NCI-H2227 (cell line): ENCODE measurements around the gene METTL16.
A peak's percentile ranks its signal among the peaks of the same experiment; 100 is the strongest.

Source experiments
- DNase-seq: peaks from one replicate; lab custom pipeline; 2025; ENCODE audit not compliant: unreplicated experiment; lab: John Stamatoyannopoulos, UW

METTL16 gene

DNA sequence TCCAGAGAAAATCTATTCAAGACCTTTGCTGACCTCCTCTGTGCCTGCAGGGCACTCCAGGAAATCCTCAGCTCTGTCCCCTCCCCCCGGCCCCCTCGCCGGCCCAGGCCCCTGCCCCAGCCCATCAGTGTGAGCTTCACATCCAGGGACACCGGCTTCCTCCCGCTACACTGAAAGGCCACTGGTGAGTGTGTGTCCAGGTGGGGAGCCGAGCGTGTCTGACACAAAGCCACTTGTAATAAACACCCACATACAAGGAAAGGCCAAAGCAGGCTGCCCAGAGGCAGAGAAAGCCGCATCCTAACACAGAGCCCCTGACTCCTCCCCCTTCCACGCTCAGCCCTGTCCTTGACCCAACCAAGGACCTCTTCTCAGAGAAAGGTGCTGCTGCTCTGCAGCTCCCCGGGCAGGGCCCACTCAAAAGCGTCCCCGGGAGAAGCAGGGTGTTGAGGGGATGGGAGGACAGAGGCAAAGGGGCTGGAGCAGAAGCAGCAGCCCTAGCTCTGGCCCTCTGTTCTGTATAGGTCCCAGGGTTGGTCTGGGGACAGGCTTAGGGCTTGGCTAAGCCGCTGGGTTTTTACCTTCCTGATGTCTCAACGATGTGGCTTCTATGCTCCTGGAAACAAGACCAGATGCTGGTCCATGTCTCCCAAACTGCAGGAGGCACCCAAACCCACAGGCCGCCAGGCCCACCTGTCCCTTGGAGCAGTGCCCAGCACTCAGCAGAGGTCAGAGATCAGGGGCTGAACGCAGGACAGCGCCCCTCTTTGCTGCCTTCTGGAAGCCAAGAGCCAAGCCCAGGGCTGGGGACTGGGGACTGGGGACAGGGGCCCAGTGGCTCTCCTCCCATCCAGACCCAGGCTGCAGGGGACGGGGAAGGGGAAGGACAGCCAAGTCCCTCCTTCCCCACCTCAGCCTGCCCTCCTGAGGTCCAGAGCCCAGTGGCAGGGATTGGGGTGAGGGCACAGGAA, 126.2 kb downstream of the METTL16 start:
- no peak for DNase-seq

DNA sequence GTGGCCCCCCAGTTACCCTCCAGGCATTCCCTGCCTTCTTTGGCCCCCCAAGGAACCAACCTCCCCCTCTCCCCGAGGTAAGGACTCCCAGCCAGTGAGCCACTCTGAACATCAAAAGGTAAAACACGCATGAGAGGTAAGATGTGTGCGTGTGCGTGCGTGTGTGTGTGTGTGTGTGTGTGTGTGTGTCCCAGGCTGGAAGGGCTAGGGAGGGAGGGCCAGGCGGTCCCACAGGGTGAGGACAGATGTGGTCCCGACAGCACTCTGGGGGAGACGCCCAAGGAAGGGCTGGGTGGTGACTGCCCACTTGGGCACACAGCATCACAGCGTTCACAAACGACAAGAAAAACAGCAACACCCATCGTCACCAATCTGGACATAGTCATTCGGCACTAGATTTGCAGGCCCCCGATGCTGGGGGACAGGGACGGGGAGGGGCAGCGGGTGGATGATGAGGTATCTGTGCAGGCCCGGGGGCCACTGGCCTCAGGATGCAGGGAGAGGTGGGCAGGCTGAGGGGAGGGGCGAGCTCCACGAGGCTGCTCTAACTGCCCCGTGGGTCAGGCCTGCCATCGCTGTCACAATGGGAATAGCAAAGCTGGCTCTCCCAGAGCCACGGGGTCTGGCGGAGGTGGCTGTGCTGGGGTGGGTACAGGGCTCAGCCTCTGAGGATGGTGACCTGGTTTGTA, 127.1 kb downstream of the METTL16 start:
- DNase-seq: no peak

DNA sequence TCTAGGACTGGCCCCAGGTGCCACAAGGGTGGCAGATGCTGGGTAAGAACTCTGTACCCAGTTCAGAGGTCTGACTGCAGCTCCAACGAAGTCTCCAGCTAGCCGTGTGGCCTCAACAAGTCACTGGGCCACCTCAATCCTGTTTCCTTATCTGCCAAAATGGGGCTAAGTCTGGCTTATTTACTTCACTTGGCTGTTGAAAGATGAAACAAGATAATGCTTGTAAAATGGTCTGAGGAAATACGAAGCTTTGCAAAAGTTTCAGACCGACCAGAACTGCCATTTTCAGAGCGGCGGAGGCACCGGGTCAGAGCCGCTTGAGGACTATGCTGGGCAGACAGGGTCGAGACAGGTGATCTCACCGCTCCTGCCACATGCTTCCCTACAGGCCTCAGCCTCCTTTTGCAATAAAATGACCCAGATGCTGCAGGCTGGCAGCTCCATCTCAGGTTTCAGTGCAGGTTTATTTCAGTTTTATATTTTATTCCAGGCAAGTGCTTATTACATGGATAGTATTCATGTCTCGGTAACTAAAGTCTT, 128.0 kb downstream of the METTL16 start:
- no peak for DNase-seq

DNA sequence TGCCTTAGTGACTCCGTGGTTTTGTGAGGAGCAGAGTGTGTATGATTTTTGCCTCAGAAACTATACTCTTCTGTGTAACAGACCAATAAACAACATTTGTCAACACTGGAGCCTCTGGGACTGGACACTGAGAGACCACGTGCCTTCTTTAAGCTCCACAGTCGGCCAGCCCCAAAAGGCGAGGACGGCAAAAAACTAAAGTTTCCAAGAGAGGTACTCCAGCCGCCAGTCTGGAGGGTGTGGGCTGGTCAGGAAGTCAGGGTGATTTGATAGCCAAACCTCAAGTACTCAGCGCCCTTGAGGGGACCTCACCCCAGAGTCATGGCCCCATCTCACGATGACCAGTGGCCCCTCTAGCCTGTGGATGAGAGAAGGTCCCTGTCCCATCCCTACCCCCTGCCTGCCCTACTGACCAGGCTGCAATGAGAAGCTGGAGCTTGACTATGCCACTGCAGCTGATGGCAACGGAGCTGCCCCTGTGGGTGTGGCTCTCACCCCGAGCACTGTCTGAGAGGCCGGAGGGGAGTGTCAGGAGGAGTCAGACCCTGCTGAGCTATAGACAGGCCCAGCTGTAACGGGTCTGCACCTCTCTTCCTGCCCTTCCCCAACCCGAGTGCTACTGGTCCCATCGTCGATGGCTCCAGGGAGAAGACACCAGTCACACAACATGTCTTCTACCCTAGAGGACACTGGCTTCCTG, 130.6 kb downstream of the METTL16 start:
- DNase-seq: no peak

DNA sequence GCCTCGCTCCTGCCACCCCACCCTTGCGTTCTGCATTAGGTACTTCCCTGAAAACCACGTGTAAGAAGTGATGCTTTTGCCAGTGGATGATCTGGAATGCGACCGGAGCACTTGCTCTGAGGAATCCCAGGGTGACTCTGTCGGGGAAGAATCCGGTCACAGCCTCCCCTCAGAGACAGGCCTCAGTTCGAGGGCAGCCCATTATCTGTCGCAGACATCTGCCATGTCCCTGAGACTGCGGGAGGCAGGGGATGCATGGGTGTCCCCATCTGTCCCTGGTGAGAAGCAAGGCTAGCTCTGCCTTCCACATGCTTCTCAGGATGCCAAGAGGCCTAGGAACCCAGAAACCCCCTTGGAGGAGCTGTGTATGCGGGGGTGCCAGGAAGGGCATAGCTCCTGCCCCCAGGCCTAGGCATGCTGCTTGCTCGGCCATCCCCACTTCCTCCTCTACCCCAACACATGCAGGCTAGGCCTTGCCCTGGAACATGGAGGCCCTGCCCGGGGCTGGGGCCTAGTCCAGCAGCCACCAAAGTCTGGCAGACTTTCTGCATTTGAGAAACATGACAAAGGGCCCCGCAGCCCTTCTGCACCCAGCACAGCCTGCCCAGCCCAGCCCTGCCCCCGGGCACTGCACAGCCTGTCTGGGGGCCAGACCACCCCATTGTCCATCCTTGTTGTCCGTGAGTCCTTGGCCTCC, 131.3 kb downstream of the METTL16 start:
- DNase-seq: no peak

DNA sequence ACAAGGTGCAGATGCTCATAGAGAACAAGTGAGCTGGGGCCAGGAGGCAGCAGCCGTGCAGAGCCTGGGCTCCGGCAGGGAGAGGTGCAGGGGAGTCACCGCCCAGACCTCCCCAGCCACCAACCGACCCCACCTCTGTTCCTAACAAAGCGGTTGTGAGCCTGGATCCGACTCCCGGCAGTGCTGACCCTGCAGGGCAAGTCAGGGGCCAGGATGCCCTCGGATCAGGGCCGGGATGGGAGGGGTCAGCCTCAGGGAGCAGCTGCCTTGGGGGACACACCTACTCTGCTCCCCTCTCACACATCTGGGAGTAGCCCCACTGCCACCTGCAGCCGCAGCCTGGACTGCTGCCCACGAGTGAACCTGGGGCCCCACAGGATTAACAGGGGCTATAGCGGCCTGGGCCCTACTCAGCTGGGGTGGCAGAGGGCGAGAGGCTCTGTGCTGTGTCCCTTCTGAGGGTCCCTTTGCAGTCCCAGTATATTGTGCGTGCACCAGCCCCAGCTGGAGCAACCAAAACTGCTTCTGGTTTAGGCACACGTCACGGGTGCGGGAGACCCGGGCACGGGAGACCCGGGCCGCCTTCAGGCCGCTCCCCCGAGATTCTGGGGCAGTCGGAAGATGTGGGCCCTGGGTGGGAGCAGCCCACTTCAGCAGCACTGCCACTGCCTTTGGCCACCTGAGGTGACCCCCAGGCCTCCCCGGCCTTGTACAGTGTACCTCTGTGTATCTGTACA, 132.0 kb downstream of the METTL16 start:
- DNase-seq: no peak

DNA sequence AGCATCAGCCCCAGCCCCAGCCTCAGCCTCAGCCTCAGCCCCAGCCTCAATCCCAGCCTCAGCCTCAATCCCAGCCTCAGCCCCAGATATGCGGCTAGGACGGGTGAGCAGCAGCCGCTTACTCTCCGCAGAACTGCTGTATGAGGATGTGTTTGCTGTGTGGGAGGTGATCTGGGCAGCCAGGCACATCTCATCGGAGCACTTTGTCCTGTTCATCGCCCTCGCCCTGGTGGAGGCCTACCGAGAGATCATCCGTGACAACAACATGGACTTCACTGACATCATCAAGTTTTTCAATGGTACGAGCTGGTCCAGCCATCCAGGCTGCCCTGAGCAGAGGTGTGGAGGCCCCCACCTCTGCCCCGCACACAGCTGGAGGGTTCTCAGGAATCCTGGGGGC, 132.8 kb downstream of the METTL16 start:
- no peak for DNase-seq

DNA sequence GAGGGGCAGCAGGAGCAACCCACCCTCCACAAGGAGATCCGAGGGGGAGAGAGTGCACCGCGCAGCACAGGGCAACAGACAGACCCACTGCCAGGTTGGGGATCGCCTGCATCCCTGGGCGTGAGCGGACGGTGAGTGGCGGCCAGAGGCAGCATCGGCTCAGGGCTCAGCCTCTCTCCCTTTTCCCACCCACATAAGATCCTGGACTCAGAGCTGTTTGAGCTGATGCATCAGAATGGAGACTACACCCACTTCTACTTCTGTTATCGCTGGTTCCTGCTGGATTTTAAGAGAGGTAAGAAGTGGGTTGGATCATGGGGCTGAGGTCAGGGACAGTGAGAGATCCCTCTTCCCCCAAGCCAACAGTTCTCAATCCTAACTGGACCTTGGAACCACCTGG, 134.0 kb downstream of the METTL16 start:
- no peak for DNase-seq

DNA sequence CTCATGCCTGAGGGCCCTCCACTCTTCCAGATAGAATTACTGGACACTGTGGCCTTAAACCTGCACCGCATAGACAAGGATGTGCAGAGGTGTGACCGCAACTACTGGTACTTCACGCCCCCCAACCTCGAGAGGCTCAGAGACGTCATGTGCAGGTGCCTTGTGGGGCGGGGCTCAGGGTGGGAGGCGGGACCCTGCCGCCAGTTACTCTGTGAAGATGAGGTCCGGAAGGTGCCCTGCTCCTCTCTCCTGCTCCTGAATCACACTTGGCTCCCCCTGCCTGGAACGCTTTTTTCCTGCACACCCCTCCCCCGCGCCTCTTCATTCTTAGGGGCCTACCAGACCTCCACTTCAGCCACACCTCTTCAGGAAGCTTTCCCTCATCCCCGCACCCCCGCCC, 135.6 kb downstream of the METTL16 start:
- no peak for DNase-seq

DNA sequence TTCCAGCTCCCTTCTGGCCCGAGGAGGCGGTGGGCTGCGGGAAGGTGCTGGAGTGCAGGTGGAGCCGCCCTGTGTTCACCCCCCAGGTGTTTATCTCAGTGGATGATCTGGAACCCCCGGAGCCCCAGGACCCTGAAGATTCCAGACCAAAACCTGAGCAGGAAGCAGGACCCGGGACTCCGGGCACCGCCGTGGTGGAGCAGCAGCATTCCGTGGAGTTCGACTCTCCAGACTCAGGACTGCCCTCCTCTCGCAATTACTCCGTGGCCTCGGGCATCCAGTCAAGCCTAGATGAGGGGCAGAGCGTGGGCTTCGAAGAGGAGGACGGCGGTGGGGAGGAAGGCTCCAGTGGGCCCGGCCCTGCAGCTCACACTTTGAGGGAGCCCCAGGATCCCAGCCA, 136.3 kb downstream of the METTL16 start:
- no peak for DNase-seq

DNA sequence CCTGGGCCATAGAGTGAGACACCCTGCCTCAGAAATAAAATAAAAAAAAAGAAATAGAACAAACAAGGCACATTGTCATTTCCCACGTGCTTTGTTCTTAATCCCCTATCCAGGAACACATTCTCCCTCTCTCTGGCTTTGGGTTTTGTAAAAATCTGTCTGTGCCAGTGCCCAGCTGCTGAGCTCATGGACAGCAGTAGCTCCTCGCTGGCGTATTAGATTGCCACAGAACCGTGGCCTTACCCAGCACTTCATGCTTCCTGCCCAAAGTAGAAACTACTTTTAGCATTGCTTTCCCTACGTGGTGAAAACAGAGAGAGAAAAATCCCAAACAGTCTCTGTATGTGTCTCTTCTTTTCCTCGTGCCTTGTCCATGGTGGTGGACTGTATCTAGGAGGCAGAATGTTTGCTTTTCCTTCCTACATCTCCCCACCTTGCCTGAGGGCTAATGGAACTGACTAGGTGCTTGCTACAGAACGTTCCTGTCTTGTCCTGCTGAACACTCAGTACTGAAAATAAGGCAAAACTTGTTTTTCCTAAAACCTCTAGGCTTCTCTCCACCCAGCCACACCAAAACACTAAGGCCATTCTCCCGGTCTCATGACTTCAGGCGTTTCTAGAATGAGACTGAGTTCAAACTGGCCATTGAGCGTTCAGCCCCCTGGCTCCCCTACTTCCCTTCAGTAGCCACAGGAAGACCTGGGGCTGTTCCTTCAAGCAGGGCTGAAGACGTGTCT, 137.0 kb downstream of the METTL16 start:
- DNase-seq: no peak

DNA sequence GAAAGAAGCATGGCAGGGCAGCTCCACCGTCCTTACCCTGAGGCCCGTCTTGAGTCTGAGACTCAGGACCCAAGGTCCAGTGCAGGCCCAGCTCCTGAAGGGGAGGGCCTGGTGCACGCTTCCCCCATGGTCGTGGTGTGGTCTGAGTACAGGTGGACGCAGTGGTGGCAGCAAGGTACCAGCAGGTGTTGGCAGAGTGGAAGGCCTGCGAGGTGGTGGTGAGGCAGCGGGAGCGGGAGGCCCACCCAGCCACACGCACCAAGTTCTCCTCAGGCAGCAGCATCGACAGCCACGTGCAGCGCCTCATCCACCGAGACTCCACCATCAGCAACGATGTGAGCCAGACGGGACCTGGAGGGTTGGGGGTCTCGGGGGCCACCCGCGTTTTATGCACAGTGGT, 138.5 kb downstream of the METTL16 start:
- no peak for DNase-seq

DNA sequence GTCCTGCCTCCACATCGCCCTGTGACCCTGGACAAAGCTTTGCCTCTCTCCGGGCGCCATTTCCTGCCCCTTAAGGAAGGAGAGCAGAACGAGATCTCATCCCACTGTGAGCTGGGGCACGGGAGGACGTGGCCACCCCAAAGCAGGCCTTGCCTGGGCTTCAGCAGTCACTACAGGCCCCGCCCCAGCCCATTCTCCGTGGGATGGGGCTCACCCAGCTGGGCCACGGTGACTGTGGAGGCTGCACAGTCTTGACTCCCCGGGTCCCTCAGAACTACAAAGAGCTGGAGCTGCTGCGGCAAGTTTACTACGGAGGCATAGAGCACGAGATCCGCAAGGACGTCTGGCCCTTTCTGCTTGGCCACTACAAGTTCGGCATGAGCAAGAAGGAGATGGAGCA, 139.0 kb downstream of the METTL16 start:
- DNase-seq: no peak

DNA sequence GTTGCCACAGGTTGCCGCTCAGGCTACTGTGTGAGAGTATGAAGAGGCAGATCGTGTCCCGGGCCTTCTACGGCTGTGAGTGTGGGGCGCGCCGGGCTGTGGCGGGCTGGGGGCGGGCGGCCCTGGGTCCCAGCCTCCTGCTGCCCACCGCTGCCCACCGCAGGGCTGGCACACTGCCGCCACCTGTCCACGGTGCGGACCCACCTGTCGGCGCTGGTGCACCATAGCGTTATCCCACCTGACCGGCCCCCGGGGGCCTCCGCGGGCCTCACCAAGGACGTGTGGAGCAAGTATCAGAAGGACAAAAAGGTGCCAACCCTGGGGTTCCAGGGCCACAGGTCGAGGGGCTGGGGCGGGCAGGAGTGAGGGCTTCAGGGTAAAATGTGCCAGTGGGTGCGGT, 139.5 kb downstream of the METTL16 start:
- DNase-seq: no peak

DNA sequence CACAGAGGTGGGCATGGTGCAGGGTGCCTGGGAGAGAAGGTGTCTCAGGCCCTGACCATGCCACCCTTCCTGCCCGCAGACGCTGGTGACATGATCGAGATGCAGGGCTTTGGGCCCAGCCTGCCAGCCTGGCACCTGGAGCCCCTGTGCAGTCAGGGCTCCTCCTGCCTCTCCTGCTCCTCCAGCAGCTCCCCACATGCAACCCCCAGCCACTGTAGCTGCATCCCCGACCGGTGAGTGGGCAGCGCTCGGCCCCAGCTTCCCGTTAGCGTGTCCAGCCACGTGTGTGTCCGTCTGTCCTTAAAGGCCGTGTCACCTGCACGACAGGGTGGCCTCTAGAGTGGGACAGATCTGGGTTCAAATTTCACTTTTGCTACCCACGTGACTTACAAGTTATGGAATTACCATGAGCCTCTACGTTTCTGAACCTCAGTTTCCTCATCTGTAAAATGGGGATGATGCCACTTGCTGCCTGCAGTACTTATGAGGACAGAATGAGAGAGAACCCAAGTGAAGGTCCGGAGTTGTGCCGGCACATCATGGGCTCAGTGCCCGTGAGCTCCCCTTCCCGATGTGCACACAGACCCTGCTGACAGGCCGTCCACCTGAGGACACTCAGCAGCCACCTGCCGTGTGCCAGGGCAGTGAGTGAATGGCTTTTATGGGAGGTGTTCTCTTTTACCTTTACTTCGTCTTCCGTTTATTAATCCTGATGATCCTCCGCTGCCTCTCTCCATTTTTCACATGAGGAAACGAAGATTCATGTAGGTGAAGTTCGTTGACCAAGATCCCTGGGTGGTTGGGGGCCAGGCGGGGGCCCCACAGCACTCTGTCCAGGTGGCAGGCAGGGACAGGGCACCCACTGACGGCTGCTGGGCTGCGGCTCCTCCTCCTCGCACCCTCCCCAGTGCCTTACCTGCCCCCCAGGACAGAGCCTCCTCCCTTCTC, 140.2 kb downstream of the METTL16 start:
- DNase-seq: no peak

DNA sequence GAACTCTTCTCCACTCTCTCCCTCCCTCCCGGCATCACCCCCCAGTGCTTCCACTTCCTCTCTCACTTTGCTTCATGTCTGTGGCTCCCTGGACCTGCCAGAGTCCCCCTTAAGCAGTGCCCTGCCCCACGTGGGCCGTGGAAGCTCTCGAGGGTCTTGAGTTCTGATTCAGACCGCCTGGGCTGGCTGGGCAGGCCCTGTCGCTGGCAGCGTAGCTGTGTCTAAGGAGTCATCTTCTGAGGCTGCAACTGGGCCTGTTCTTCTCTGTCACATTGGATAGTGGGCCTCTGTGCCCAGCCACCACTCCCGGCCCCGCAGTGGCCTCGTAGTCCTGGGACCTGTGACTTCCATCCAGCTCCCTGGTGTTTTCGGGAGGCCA, 141.5 kb downstream of the METTL16 start:
- no peak for DNase-seq

DNA sequence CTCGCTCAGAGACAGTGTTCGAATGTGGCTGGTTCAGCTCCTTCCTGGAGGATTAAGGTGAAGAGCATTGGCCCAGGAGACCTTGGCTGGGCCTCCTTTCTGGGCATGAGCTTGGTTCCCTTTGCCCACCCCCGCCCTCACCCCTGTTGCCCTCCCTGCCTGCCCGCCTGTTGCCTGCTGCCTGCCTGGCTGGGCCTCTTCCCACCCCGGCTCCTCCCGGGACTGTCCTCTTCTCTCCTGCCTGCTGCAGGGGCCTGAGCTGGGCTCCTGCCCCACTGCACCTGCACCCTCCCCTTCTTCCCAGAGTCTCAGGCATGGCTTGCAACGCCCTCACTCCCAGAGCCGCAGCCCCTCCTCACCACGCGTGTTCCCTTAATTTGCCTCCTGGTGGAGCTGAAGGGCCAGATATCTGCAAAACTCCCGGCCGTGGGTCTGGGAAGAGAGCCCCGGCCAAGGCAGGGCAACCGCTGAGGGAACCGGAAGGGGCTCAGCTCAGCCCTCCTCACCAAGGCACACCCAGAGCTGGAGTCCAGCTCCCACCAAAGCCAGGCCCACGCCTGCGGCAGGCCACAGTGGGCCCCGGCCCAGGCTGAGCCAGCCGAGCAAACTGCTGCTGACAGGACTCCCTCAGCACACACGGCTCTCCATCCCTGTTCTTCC, 142.0 kb downstream of the METTL16 start:
- DNase-seq: peak; percentile 17

DNA sequence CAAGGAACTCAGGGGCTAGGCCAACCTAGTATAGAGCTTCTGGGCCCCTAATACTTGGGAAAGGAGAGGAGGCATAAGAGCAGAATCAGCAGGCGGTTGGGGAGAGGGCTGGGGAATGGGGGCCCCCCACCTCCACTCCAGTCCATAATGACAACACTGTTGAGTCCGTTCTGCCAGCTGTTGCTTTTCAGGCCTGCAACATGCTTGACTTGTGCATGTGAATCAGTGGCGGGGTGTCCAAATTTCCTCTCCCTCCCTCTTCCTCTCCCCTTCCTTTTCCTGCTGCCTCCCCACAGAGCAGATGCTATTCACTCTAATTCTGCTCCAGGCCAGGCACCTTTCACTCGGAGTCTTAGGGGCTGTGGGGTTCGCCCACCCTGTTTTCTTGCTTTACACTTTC, 142.6 kb downstream of the METTL16 start:
- no peak for DNase-seq
